Astrocyte of the hippocampus (primary cell): ENCODE data around the gene MS4A13.
A peak's percentile ranks its signal among the peaks of the same experiment; 100 is the strongest.
"Not testable (repeated sequence)": the region's sequence is repeated elsewhere in the genome, so short reads cannot be mapped to it uniquely, and the experiment has no call there.

Experiments
- DNase-seq: peaks from one replicate; pipeline ENCODE4 v3.0.0; 2011; ENCODE audit warnings: low read depth, low spot score

Gene MS4A13

DNA sequence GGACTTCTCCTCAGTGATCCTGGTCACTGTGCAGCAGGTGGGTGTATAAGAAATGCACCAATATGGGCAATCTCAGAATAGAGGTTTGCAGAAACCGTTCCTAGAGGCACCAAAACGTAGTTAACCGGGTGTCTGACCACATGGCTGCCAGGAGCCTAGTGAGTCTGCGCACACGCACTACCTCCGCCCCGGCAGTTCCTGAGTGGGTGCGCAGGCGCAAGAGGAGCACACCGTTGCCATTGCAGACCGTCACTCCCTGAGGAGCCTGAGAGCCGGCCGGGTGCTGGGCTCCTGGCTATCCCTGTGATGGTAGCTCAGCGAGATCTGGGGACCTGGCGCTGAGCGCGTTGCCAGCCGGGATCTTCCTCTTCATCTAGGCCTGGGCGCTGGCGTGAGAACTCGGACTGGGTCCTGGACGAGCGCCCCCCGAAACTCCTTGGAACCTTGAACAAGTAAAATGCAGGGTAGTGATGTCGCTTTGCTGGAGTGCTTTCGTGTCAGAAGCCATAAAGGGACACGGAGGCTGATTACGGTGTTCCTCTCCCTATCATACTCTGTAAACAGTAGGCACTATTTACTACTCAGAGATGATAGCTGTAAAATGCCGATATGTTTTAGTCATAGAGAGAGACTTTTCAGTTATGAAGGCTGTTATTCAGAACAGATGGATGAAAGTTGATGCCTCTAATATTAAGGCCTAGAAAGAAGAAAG, at the start of gene MS4A13:
Gene MS4A13 (plus strand): TSS at position 249 of the 712 bp plus-strand sequence. CDS start 2,692 bp downstream, outside the sequence.
- no peak for DNase-seq

DNA sequence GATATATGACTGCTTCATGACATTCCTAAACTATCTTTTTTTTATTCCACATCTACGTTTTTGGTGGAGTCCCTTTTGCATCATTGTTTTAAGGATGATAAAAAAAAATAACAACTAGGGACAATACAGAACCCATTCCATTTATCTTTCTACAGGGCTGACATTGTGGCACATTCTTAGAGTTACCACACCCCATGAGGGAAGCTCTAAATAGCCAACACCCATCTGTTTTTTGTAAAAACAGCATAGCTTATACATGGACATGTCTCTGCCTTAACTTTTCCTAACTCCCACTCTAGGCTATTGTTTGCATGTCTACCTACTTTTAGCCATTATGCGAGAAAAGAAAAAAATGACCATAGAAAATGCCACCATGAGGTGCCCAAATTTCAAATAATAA, 46.4 kb upstream of the MS4A13 start:
- no peak for DNase-seq

GRCh38 chr11:60469723-60470122, 45.5 kb upstream of the MS4A13 start:
- no peak for DNase-seq

- DNase-seq = no peak
Observed at GRCh38 chr11:60477035-60477445, 38.2 kb upstream of the MS4A13 start.

- no peak for DNase-seq
Observed at GRCh38 chr11:60482361-60482760, 32.8 kb upstream of the MS4A13 start.

DNA sequence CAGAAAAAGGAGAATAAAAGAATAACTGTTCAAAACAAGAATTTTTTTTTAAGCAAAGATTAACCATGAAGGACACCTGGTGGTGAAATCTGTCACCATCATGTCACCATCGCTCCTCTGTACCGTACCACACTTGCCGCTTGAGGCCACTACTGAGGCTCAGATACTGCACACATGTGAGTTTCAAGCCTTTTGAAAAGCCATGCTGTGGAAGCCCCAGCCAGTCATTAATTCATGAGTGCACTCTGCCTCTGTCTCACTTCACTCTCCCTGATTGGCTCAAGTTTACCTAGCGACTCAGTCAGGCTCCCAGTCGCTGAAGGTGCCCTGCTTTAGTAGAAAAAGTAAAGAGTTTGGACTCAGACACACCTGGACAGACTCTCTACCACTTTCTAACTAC, 29.2 kb upstream of the MS4A13 start:
- DNase-seq = no peak

GRCh38 chr11:60492488-60493009, 22.6 kb upstream of the MS4A13 start, which contains the start of gene MS4A12:
TSS of gene MS4A12 (plus strand) at chr11:60492778. CDS start at chr11:60497319, 4,541 bp downstream.
- DNase-seq = no peak

GRCh38 chr11:60493454-60493853, 21.7 kb upstream of the MS4A13 start:
- no peak for DNase-seq

- no peak for DNase-seq
Observed at GRCh38 chr11:60498399-60498798, 16.8 kb upstream of the MS4A13 start.

DNA sequence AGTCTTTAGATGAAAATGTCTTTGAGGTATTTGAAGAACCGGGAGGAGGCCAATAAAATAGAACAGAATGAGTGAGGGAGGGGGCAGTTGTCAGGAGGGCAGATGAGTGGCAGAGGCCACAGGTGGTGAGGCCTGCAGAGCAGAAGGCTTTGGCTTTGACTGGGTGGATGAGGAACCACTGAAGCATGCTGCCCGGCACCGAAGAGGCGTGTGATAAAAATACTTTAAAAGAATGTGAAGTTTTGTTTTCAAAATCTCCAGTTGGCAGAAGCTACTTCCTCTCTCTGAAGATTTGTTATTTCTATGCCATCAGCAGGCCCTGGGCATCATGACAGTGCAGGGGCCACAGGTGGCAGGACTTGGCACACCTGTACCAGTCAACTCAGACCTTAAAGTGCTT, 16.3 kb upstream of the MS4A13 start:
- DNase-seq = no peak

GRCh38 chr11:60500276-60500910, 14.8 kb upstream of the MS4A13 start:
- peak; percentile 39 for DNase-seq

GRCh38 chr11:60502221-60502775, 12.9 kb upstream of the MS4A13 start:
- DNase-seq = no peak

DNA sequence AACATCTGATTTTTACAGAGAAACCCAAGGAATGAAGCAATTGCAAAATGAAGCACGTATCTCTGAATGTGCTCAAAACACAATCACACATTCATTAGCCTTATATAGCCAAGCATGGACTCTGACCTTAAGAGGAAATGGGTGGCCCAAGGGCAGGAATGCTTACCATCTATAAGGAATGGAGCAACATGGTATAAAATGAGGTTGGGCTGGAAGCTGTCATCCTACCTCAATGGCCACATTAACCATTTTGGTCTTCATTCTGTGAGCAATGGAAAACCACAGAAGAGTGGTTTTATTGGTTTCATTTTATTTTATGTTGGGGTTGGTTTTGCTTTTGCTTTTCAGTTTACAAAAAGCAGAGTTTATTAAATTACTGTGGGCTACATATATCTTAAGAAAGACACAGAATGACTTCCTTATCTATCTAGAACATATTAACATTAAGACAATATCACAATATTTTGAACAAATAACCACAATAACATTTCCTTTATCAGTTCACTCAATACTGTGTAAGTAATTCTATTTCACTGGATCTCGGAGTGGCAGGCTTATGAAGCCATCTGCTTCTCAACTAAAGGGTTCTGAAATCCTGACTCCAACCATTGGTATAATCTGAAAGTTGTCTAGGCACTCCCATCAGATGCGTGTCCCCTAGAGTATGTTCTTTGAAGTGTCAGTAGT, 10.8 kb upstream of the MS4A13 start:
- no peak for DNase-seq

DNA sequence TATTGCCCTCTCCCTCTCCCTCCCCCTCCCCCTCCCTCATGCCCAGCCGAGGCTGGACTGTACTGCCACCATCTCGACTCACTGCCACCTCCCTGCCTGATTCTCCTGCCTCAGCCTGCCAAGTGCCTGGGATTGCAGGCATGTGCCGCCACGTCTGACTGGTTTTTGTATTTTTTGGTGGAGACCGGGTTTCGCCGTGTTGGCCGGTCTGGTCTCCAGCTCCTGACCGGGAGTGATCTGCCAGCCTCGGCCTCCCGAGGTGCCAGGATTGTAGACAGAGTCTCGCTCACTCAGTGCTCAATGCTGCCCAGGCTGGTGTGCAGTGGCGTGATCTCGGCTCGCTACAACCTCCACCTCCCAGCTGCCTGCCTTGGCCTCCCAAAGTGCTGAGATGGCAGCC, 5.6 kb upstream of the MS4A13 start:
- not testable (repeated sequence) for DNase-seq

GRCh38 chr11:60510209-60510608, 5.0 kb upstream of the MS4A13 start:
- not testable (repeated sequence) for DNase-seq

GRCh38 chr11:60511393-60511792, 3.8 kb upstream of the MS4A13 start:
- no peak for DNase-seq

GRCh38 chr11:60512651-60513225, 2.5 kb upstream of the MS4A13 start:
- no peak for DNase-seq

GRCh38 chr11:60513496-60514460, 1.4 kb upstream of the MS4A13 start:
- DNase-seq = no peak

DNA sequence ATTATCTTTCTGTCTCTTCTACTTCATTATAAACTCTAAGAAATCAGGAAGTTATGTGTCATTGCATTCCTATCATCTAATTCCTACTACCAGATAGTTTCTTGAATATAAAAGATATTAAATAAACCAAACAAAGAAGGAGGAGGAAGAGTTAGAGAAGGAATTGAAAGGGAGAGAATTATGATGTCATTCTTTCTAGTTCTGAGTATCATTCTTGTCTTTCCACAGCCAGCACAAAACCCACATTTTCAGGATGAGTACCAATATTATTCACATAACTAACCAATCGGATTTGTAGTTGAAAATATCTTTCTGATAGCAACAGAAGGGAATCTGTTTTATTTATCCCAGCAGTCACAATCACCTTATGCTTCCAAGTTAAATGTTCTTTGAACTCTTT, 13.3 kb downstream of the MS4A13 start:
- DNase-seq = no peak

- no peak for DNase-seq
Observed at GRCh38 chr11:60528934-60529333, 13.7 kb downstream of the MS4A13 start.
